ENCODE results near the gene ENTPD8. TPM values are rescaled to one million over a fixed set of nuclear protein-coding genes. Genes with fewer than 3 reads are reported as not detected.

Gene ENTPD8
- total RNA-seq, 1 donor from 2014 or later: not detected

GRCh38 chr9:137431416-137431931, 9.7 kb downstream of the ENTPD8 start:
- Mint-ChIP-seq H3K27me3 (ENCODE audit: insufficient read depth, low read depth) (no peaks in the 10 kb centered on the region), H3K4me1 (no peaks in the 10 kb centered on the region), H3K4me3 (no peak overlapping the region), H3K27ac (no peak overlapping the region), H3K36me3 (no peaks in the 10 kb centered on the region), H3K9me3 (no peaks in the 10 kb centered on the region)
- no peaks in the 10 kb centered on the region for H3K9me3 ChIP-seq (ENCODE audit: low read depth)
- TF ChIP-seq EZH2 (IDR thresholded peaks at IDR 0.05) (no peak), CTCF (IDR thresholded peaks at IDR 0.05) (no peak), EZH2phosphoT487 (IDR thresholded peaks at IDR 0.05) (no peak)
- H4K20me1 ChIP-seq (ENCODE audit: low read depth): no peaks in the 10 kb centered on the region
- no peaks in the 10 kb centered on the region for H3F3A ChIP-seq (ENCODE audit: low read depth)
- no peaks in the 10 kb centered on the region for H3K36me3 ChIP-seq
- H3K4me2 ChIP-seq: no peak overlapping the region
- H3K4me3 ChIP-seq: no peak overlapping the region
- no peak for DNase-seq (ENCODE audit: low spot score)
- H3K27me3 ChIP-seq: no peaks in the 10 kb centered on the region
- H3K27ac ChIP-seq: no peak overlapping the region
- H3K79me2 ChIP-seq (ENCODE audit: low read depth): no peaks in the 10 kb centered on the region
- H3K9ac ChIP-seq: no peak overlapping the region
- H3K4me1 ChIP-seq: no peaks in the 10 kb centered on the region
- H2AFZ ChIP-seq (replicated peaks): no peak overlapping the region

GRCh38 chr9:137430723-137431415, 10.3 kb downstream of the ENTPD8 start:
- Histone ChIP-seq H2AFZ (replicated peaks) (no peak overlapping the region), H3K36me3 (no peaks in the 10 kb centered on the region), H3K9ac (no peak overlapping the region), H3K79me2 (ENCODE audit: low read depth) (no peaks in the 10 kb centered on the region), H3F3A (ENCODE audit: low read depth) (no peaks in the 10 kb centered on the region), H3K4me1 (no peaks in the 10 kb centered on the region), H3K4me3 (no peak overlapping the region), H3K9me3 (ENCODE audit: low read depth) (no peaks in the 10 kb centered on the region), H3K4me2 (no peak overlapping the region), H3K27ac (no peak overlapping the region), H3K27me3 (no peaks in the 10 kb centered on the region), H4K20me1 (ENCODE audit: low read depth) (no peaks in the 10 kb centered on the region)
- Mint-ChIP-seq H3K4me3 (no peak overlapping the region), H3K27ac (no peak overlapping the region), H3K36me3 (no peaks in the 10 kb centered on the region), H3K9me3 (no peaks in the 10 kb centered on the region), H3K4me1 (no peaks in the 10 kb centered on the region), H3K27me3 (ENCODE audit: insufficient read depth, low read depth) (no peaks in the 10 kb centered on the region)
- TF ChIP-seq EZH2phosphoT487 (IDR thresholded peaks at IDR 0.05): no peak
- TF ChIP-seq CTCF (IDR thresholded peaks at IDR 0.05): no peak
- TF ChIP-seq EZH2 (IDR thresholded peaks at IDR 0.05): no peak
- DNase-seq (ENCODE audit: low spot score): no peak

GRCh38 chr9:137429974-137430722, 11.0 kb downstream of the ENTPD8 start:
- Mint-ChIP-seq H3K27me3 (ENCODE audit: insufficient read depth, low read depth) (no peaks in the 10 kb centered on the region), H3K36me3 (no peaks in the 10 kb centered on the region), H3K27ac (no peak overlapping the region), H3K4me3 (no peak overlapping the region), H3K4me1 (no peaks in the 10 kb centered on the region), H3K9me3 (no peaks in the 10 kb centered on the region)
- Histone ChIP-seq H3K4me3 (no peak overlapping the region), H3K36me3 (no peaks in the 10 kb centered on the region), H3K27ac (no peak overlapping the region), H3K4me2 (no peak overlapping the region), H3F3A (ENCODE audit: low read depth) (no peaks in the 10 kb centered on the region), H4K20me1 (ENCODE audit: low read depth) (no peaks in the 10 kb centered on the region), H3K79me2 (ENCODE audit: low read depth) (no peaks in the 10 kb centered on the region), H3K27me3 (peaks cover under 1% of the 10 kb centered on the region), H3K4me1 (no peaks in the 10 kb centered on the region), H2AFZ (replicated peaks) (no peak overlapping the region), H3K9ac (no peak overlapping the region), H3K9me3 (ENCODE audit: low read depth) (no peaks in the 10 kb centered on the region)
- TF ChIP-seq EZH2 (IDR thresholded peaks at IDR 0.05) (no peak), EZH2phosphoT487 (IDR thresholded peaks at IDR 0.05) (no peak), CTCF (IDR thresholded peaks at IDR 0.05) (no peak)
- DNase-seq (ENCODE audit: low spot score): peak; percentile 47

Measured in neural progenitor cell (in vitro differentiated cells).